ENCODE measurements around the gene SLC47A2. TPM values are rescaled to one million over a fixed set of nuclear protein-coding genes. Genes with fewer than 3 reads are reported as not detected.

The SLC47A2 gene
- total and polyA plus RNA-seq, 2 of the 13 experiments (the other 11 are each of a cell fraction or from before 2014, with no cell fraction given), result 0.04 TPM; not detected in 1

DNA sequence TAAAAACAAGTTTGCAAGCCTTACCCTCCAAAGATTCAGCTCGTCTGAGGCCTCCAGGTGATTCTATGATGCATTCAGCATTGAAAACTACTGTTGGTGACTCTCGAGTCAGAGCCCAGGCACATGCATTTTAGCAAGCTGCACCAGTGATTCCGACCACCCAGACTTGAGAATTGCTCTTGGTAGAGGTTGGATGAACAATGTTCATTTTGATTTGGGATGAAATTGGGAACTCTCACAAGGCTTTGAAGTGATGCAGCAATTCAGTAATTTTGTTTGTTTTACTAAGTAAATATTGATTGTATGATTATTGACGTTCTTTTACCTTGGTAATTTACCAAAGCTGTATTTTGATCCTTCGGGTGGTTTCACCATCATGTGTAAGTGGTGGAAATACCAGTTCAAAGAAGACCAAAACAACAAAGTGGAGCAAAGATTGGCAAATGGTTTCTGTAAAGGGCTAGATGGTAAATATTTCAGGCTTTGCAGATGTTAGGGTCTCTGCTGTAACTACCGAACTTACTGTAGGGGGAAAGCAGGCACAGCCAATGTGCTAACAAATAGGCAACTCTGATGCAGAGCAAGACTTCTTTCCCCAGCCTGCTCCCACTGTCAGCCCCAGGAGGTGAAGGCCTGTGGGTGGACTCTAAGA, 56.0 kb downstream of the SLC47A2 start (continued):
- TF ChIP-seq, protein P1, sequence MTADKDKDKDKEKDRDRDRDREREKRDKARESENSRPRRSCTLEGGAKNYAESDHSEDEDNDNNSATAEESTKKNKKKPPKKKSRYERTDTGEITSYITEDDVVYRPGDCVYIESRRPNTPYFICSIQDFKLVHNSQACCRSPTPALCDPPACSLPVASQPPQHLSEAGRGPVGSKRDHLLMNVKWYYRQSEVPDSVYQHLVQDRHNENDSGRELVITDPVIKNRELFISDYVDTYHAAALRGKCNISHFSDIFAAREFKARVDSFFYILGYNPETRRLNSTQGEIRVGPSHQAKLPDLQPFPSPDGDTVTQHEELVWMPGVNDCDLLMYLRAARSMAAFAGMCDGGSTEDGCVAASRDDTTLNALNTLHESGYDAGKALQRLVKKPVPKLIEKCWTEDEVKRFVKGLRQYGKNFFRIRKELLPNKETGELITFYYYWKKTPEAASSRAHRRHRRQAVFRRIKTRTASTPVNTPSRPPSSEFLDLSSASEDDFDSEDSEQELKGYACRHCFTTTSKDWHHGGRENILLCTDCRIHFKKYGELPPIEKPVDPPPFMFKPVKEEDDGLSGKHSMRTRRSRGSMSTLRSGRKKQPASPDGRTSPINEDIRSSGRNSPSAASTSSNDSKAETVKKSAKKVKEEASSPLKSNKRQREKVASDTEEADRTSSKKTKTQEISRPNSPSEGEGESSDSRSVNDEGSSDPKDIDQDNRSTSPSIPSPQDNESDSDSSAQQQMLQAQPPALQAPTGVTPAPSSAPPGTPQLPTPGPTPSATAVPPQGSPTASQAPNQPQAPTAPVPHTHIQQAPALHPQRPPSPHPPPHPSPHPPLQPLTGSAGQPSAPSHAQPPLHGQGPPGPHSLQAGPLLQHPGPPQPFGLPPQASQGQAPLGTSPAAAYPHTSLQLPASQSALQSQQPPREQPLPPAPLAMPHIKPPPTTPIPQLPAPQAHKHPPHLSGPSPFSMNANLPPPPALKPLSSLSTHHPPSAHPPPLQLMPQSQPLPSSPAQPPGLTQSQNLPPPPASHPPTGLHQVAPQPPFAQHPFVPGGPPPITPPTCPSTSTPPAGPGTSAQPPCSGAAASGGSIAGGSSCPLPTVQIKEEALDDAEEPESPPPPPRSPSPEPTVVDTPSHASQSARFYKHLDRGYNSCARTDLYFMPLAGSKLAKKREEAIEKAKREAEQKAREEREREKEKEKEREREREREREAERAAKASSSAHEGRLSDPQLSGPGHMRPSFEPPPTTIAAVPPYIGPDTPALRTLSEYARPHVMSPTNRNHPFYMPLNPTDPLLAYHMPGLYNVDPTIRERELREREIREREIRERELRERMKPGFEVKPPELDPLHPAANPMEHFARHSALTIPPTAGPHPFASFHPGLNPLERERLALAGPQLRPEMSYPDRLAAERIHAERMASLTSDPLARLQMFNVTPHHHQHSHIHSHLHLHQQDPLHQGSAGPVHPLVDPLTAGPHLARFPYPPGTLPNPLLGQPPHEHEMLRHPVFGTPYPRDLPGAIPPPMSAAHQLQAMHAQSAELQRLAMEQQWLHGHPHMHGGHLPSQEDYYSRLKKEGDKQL (CRISPR knock-in tag; IDR thresholded peaks at IDR 0.05; ENCODE audit: low read depth), result peak; percentile 91; the same call in 1 of the 2 replicates
- TF ChIP-seq, protein P2, sequence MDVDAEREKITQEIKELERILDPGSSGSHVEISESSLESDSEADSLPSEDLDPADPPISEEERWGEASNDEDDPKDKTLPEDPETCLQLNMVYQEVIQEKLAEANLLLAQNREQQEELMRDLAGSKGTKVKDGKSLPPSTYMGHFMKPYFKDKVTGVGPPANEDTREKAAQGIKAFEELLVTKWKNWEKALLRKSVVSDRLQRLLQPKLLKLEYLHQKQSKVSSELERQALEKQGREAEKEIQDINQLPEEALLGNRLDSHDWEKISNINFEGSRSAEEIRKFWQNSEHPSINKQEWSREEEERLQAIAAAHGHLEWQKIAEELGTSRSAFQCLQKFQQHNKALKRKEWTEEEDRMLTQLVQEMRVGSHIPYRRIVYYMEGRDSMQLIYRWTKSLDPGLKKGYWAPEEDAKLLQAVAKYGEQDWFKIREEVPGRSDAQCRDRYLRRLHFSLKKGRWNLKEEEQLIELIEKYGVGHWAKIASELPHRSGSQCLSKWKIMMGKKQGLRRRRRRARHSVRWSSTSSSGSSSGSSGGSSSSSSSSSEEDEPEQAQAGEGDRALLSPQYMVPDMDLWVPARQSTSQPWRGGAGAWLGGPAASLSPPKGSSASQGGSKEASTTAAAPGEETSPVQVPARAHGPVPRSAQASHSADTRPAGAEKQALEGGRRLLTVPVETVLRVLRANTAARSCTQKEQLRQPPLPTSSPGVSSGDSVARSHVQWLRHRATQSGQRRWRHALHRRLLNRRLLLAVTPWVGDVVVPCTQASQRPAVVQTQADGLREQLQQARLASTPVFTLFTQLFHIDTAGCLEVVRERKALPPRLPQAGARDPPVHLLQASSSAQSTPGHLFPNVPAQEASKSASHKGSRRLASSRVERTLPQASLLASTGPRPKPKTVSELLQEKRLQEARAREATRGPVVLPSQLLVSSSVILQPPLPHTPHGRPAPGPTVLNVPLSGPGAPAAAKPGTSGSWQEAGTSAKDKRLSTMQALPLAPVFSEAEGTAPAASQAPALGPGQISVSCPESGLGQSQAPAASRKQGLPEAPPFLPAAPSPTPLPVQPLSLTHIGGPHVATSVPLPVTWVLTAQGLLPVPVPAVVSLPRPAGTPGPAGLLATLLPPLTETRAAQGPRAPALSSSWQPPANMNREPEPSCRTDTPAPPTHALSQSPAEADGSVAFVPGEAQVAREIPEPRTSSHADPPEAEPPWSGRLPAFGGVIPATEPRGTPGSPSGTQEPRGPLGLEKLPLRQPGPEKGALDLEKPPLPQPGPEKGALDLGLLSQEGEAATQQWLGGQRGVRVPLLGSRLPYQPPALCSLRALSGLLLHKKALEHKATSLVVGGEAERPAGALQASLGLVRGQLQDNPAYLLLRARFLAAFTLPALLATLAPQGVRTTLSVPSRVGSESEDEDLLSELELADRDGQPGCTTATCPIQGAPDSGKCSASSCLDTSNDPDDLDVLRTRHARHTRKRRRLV (CRISPR knock-in tag; IDR thresholded peaks at IDR 0.05), result no peak
- TF ChIP-seq ZMAT3 (CRISPR knock-in tag; conservative IDR thresholded peaks at IDR 0.05) (no peak), SMC3 (IDR thresholded peaks at IDR 0.05; ENCODE audit: low read length) (peak; percentile 2; the same call in 1 of the 2 replicates), NFIB (CRISPR knock-in tag; IDR thresholded peaks at IDR 0.05; ENCODE audit: borderline replicate concordance) (no peak), SUZ12 (IDR thresholded peaks at IDR 0.05; ENCODE audit: low read depth, low read length) (no peak), ZNF274 (CRISPR knock-in tag; IDR thresholded peaks at IDR 0.05) (no peak), KLF11 (CRISPR knock-in tag; IDR thresholded peaks at IDR 0.05) (no peak)
- TF ChIP-seq, protein P3, sequence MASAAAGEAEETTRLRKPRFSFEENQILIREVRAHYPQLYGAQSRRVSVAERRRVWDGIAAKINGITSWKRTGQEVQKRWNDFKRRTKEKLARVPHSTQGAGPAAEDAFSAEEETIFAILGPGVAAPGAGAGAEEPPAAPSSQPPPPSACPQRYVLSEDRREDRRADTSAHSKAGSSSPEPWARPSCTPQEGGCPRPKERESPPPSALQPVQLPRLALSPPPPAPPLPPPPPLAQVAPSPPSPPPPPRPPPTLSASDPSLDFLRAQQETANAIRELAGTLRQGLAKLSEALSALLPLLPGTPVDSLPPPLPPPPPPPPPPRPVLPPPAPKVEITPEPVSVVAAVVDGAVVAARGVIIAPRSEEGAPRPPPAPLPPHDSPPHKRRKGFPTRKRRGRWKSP (CRISPR knock-in tag; IDR thresholded peaks at IDR 0.05), result peak; percentile 69; the same call in 1 of the 2 replicates
- TF ChIP-seq, protein P4, sequence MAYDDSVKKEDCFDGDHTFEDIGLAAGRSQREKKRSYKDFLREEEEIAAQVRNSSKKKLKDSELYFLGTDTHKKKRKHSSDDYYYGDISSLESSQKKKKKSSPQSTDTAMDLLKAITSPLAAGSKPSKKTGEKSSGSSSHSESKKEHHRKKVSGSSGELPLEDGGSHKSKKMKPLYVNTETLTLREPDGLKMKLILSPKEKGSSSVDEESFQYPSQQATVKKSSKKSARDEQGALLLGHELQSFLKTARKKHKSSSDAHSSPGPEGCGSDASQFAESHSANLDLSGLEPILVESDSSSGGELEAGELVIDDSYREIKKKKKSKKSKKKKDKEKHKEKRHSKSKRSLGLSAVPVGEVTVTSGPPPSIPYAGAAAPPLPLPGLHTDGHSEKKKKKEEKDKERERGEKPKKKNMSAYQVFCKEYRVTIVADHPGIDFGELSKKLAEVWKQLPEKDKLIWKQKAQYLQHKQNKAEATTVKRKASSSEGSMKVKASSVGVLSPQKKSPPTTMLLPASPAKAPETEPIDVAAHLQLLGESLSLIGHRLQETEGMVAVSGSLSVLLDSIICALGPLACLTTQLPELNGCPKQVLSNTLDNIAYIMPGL (CRISPR knock-in tag; IDR thresholded peaks at IDR 0.05; ENCODE audit: borderline replicate concordance in 1 of 2, low read depth in 1 of 2), result peak in 1 of 2 experiments; percentile 39; a peak in 1 of 4 replicates
- TF ChIP-seq, protein P5, sequence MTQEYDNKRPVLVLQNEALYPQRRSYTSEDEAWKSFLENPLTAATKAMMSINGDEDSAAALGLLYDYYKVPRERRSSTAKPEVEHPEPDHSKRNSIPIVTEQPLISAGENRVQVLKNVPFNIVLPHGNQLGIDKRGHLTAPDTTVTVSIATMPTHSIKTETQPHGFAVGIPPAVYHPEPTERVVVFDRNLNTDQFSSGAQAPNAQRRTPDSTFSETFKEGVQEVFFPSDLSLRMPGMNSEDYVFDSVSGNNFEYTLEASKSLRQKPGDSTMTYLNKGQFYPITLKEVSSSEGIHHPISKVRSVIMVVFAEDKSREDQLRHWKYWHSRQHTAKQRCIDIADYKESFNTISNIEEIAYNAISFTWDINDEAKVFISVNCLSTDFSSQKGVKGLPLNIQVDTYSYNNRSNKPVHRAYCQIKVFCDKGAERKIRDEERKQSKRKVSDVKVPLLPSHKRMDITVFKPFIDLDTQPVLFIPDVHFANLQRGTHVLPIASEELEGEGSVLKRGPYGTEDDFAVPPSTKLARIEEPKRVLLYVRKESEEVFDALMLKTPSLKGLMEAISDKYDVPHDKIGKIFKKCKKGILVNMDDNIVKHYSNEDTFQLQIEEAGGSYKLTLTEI (CRISPR knock-in tag; conservative IDR thresholded peaks at IDR 0.05), result no peak
